H1 (cell line): ENCODE results near the gene CLDN24. TPM values are rescaled to one million over a fixed set of nuclear protein-coding genes. Genes with fewer than 3 reads are reported as not detected.

ENCODE experiments used
- HDAC6 ChIP-seq: IDR thresholded peaks from one replicate; pipeline ENCODE4 v1.7.1; 2012; ENCODE audit warnings: low read depth, mild to moderate bottlenecking, inconsistent platforms, low read length, moderate library complexity
- MAX ChIP-seq: IDR thresholded peaks from 2 replicates; pipeline ENCODE4 v1.6.1; 2012; ENCODE audit warnings: inconsistent platforms
- PHF8 ChIP-seq: fragments of 200-600 bp; sonication (generic); conservative IDR thresholded peaks from 2 replicates; pipeline ENCODE4 v1.7.1; 2012; ENCODE audit warnings: low read depth, mild to moderate bottlenecking, inconsistent platforms, low read length, moderate library complexity
- SIN3A ChIP-seq, 2 experiments: IDR thresholded peaks in 1 of 2; conservative IDR thresholded peaks in 1 of 2; 2 replicates each; pipeline ENCODE4 v1.6.1; 2011 to 2012; ENCODE audit warnings: low read length in 2 of 2, improper control_type of control experiment in 1 of 2, low read depth in 1 of 2, mild to moderate bottlenecking in 1 of 2
- polyA plus RNA-seq, 7 experiments: library from polyadenylated mRNA; depleted of rRNA in 3 of 7; stranded (reverse) in 5 of 7; unstranded in 2 of 7; fragments of >200 nt in 5 of 7; fragments of 200-250 nt in 2 of 7; gene quantifications; 1 replicate in 5 of 7; 2 replicates in 1 of 7; 4 replicates in 1 of 7; pipeline versions ENCODE4 v1.2.1 to v1.2.3, GENCODE V29; 2011 to 2013; ENCODE audit warnings: missing spikeins in 2 of 7, mixed read lengths in 2 of 7
- total RNA-seq: library from RNA; stranded (reverse); fragmentation: NEBNext Ultra II Directional; extraction: Animal tissue kit (Norgen Biotek cat#: 25700); gene quantifications from 2 replicates; pipeline ENCODE4 v1.2.1, GENCODE V29; 2021

The CLDN24 gene
- total and polyA plus RNA-seq, 2 of the 8 experiments (the other 6 are each of a cell fraction or from before 2014, with no cell fraction given): not detected

DNA sequence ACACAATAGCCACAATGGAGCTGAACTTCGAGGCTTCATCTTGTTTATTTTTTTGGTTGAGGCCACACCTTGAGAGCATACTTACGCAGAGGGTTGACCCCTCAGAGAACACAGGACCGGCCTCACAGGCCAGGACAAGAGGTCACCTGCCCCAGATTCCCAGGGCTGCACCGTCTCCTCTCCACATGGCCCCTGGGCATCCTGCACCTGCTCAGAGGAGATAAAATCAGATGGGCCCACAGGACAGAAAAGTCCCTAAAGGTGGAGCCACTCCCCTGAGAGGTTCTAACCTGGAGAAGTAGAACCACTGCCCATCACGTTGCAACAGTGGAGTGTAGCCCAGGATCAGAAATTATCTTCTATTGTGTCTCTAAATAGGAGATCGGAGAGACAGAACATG is 1.1 kb upstream of the CLDN24 start (continued):
- TF ChIP-seq SIN3A (conservative IDR thresholded peaks at IDR 0.05 in 1 of 2, IDR thresholded peaks at IDR 0.05 in 1 of 2; ENCODE audit: low read depth in 1 of 2, low read length in 2 of 2) (no peak), PHF8 (no peak), HDAC6 (no peak), MAX (no peak)
